Stromal cell of bone marrow (primary cell): Measurements from ENCODE around the gene TAF9B.
"Not testable (repeated sequence)": the region's sequence is repeated elsewhere in the genome, so short reads cannot be mapped to it uniquely, and the experiment has no call there.

Experiments used
- DNase-seq: peaks from one replicate; pipeline ENCODE4 v3.0.0-alpha.2; 2012; ENCODE audit warnings: low read depth

Gene TAF9B

GRCh38 chrX:78116365-78116764, 23.1 kb downstream of the TAF9B start:
- no peak for DNase-seq

GRCh38 chrX:78111140-78111931, 28.1 kb downstream of the TAF9B start:
- no peak for DNase-seq

- no peak for DNase-seq
Observed at GRCh38 chrX:78109458-78109857, 30.0 kb downstream of the TAF9B start.

- DNase-seq: no peak
Observed at GRCh38 chrX:78106651-78106986, 32.8 kb downstream of the TAF9B start.

GRCh38 chrX:78105944-78106650, 33.4 kb downstream of the TAF9B start:
- no peak for DNase-seq

GRCh38 chrX:78104447-78105176, 34.8 kb downstream of the TAF9B start:
- no peak for DNase-seq

- peak; percentile 87 for DNase-seq
Observed at GRCh38 chrX:78103623-78104446, 35.6 kb downstream of the TAF9B start, which contains the start of gene PGK1. Gene PGK1 (plus strand): TSS chrX:78104248. CDS start chrX:78104341, 93 bp downstream.

GRCh38 chrX:78103001-78103622, 36.3 kb downstream of the TAF9B start:
- DNase-seq: no peak

GRCh38 chrX:78102091-78102490, 37.4 kb downstream of the TAF9B start:
- DNase-seq: no peak

- DNase-seq: no peak
Observed at GRCh38 chrX:78098108-78098507, 41.3 kb downstream of the TAF9B start.

- peak; percentile 27 for DNase-seq
Observed at GRCh38 chrX:78092296-78092695, 47.2 kb downstream of the TAF9B start.

- not testable (repeated sequence) for DNase-seq
Observed at GRCh38 chrX:78081413-78081812, 58.0 kb downstream of the TAF9B start.
